Endothelial cell (in vitro differentiated cells): ENCODE results near the gene KCNMA1. TPM values are rescaled to one million over a fixed set of nuclear protein-coding genes. Genes with fewer than 3 reads are reported as not detected.

Experiments
- DNase-seq: peaks from one replicate; pipeline ENCODE4 v3.0.0; 2021; ENCODE audit warnings: low spot score
- H3K27ac Mint-ChIP-seq: one replicate; pipeline ENCODE4 v1.8.0; 2021; ENCODE audit warnings: mixed read lengths, inconsistent platforms; ENCODE audit not compliant: unreplicated experiment
- H3K27me3 Mint-ChIP-seq: one replicate; pipeline ENCODE4 v1.8.0; 2021; ENCODE audit warnings: mild to moderate bottlenecking, moderate library complexity, mixed read lengths, inconsistent platforms; ENCODE audit not compliant: unreplicated experiment
- H3K36me3 Mint-ChIP-seq: one replicate; pipeline ENCODE4 v1.8.0; 2021; ENCODE audit warnings: mild to moderate bottlenecking, low read depth, mixed read lengths, inconsistent platforms; ENCODE audit not compliant: unreplicated experiment
- H3K4me1 Mint-ChIP-seq: one replicate; pipeline ENCODE4 v1.8.0; 2021; ENCODE audit warnings: mild to moderate bottlenecking, mixed read lengths, inconsistent platforms; ENCODE audit not compliant: unreplicated experiment
- H3K4me3 Mint-ChIP-seq: one replicate; pipeline ENCODE4 v1.8.0; 2021; ENCODE audit warnings: mild to moderate bottlenecking, mixed read lengths, inconsistent platforms; ENCODE audit not compliant: unreplicated experiment
- H3K9me3 Mint-ChIP-seq: one replicate; pipeline ENCODE4 v1.8.0; 2021; ENCODE audit warnings: mixed read lengths, inconsistent platforms; ENCODE audit not compliant: unreplicated experiment
- CTCF ChIP-seq: fragments of 200-600 bp; sonication (generic); IDR thresholded peaks from one replicate; pipeline ENCODE4 v1.5.0; 2021; ENCODE audit warnings: antibody characterized with exemption; ENCODE audit not compliant: unreplicated experiment
- total RNA-seq: library from RNA; stranded (reverse); fragmentation: NEBNext Ultra II Directional; extraction: Animal tissue kit (Norgen Biotek cat#: 25700); gene quantifications from one replicate; pipeline ENCODE4 v1.2.1, GENCODE V29; 2021; ENCODE audit not compliant: unreplicated experiment

Gene KCNMA1
- total RNA-seq, 1 donor from 2014 or later, result 5.1 TPM

- Mint-ChIP-seq H3K36me3 (no peaks in the 10 kb centered on the region), H3K4me1 (peaks cover 6% of the 10 kb centered on the region), H3K27me3 (no peaks in the 10 kb centered on the region), H3K27ac (no peak overlapping the region), H3K4me3 (no peak overlapping the region), H3K9me3 (no peaks in the 10 kb centered on the region)
- no peak for DNase-seq
- TF ChIP-seq CTCF, result no peak
Measured at GRCh38 chr10:77309092-77309491, 328.5 kb downstream of the KCNMA1 start.

GRCh38 chr10:77308084-77308732, 329.4 kb downstream of the KCNMA1 start:
- H3K27me3 Mint-ChIP-seq, result no peaks in the 10 kb centered on the region
- no peak overlapping the region for H3K27ac Mint-ChIP-seq
- no peak overlapping the region for H3K4me3 Mint-ChIP-seq
- no peak for DNase-seq
- H3K36me3 Mint-ChIP-seq, result peaks cover 3% of the 10 kb centered on the region
- H3K9me3 Mint-ChIP-seq, result no peaks in the 10 kb centered on the region
- TF ChIP-seq CTCF, result no peak
- peaks cover 3% of the 10 kb centered on the region for H3K4me1 Mint-ChIP-seq

- DNase-seq, result no peak
- Mint-ChIP-seq H3K4me3 (no peak overlapping the region), H3K27me3 (no peaks in the 10 kb centered on the region), H3K27ac (no peak overlapping the region), H3K36me3 (peaks cover 3% of the 10 kb centered on the region), H3K9me3 (no peaks in the 10 kb centered on the region), H3K4me1 (no peaks in the 10 kb centered on the region)
- TF ChIP-seq CTCF, result no peak
Measured at GRCh38 chr10:77306666-77307065, 330.9 kb downstream of the KCNMA1 start.

- H3K9me3 Mint-ChIP-seq, result no peaks in the 10 kb centered on the region
- no peak overlapping the region for H3K27ac Mint-ChIP-seq
- no peak overlapping the region for H3K4me3 Mint-ChIP-seq
- no peak for TF ChIP-seq CTCF
- H3K36me3 Mint-ChIP-seq, result peaks cover 3% of the 10 kb centered on the region
- no peaks in the 10 kb centered on the region for H3K4me1 Mint-ChIP-seq
- H3K27me3 Mint-ChIP-seq, result no peaks in the 10 kb centered on the region
- no peak for DNase-seq
Measured at GRCh38 chr10:77305650-77306632, 331.7 kb downstream of the KCNMA1 start.

- no peak for DNase-seq
- no peaks in the 10 kb centered on the region for H3K4me1 Mint-ChIP-seq
- no peaks in the 10 kb centered on the region for H3K9me3 Mint-ChIP-seq
- H3K27me3 Mint-ChIP-seq, result peaks cover 1% of the 10 kb centered on the region
- no peak overlapping the region for H3K4me3 Mint-ChIP-seq
- TF ChIP-seq CTCF, result no peak
- H3K27ac Mint-ChIP-seq, result no peak overlapping the region
- peaks cover 3% of the 10 kb centered on the region for H3K36me3 Mint-ChIP-seq
Measured at GRCh38 chr10:77304192-77304591, 333.4 kb downstream of the KCNMA1 start.
